ENCODE results near the gene PDC.

PDC gene

GRCh38 chr1:186443638-186444037, 17.3 kb downstream of the PDC start:
- Histone ChIP-seq H3K36me3 (ENCODE audit: control insufficient read depth, insufficient read depth, low read length) (no peaks in the 10 kb centered on the region), H2BK120ac (ENCODE audit: low read depth, low read length) (no peak overlapping the region), H3K4me1 (ENCODE audit: control insufficient read depth, low read depth, low read length) (no peaks in the 10 kb centered on the region), H3K4me2 (ENCODE audit: low read length) (no peak overlapping the region), H3K9ac (ENCODE audit: low read length) (no peak overlapping the region), H2AK5ac (ENCODE audit: low read length) (no peak overlapping the region), H3K79me1 (ENCODE audit: low read length) (no peaks in the 10 kb centered on the region), H3K23ac (ENCODE audit: low read length) (no peak overlapping the region), H3K18ac (ENCODE audit: low read length) (no peak overlapping the region), H2BK5ac (ENCODE audit: low read length) (no peak overlapping the region), H3K79me2 (ENCODE audit: control insufficient read depth, insufficient read depth, low read length) (no peaks in the 10 kb centered on the region), H3K27ac (ENCODE audit: low read depth, low read length) (no peak overlapping the region), H3K4me3 (ENCODE audit: low read length) (no peak overlapping the region), H2BK15ac (replicated peaks; ENCODE audit: low read depth) (no peak overlapping the region), H3K56ac (ENCODE audit: low read length) (no peak overlapping the region), H4K5ac (ENCODE audit: low read length) (no peak overlapping the region), H3K4ac (ENCODE audit: low read depth, low read length) (no peak overlapping the region), H4K8ac (ENCODE audit: low read depth, low read length) (no peak overlapping the region), H3K27me3 (ENCODE audit: insufficient read depth, low read length, poor library complexity) (no peaks in the 10 kb centered on the region)
- WGBS (ENCODE audit: extremely low coverage, insufficient coverage, low lambda C conversion rate), result no CpG with 5 or more reads among the region's 2 CpGs
- no peak for DNase-seq

- H3K4ac ChIP-seq (ENCODE audit: low read depth, low read length), result no peak overlapping the region
- H3K4me2 ChIP-seq (ENCODE audit: low read length), result no peak overlapping the region
- H3K36me3 ChIP-seq (ENCODE audit: control insufficient read depth, insufficient read depth, low read length), result no peaks in the 10 kb centered on the region
- DNase-seq, result no peak
- H2BK5ac ChIP-seq (ENCODE audit: low read length), result no peak overlapping the region
- no peak overlapping the region for H4K5ac ChIP-seq (ENCODE audit: low read length)
- H3K79me2 ChIP-seq (ENCODE audit: control insufficient read depth, insufficient read depth, low read length), result no peaks in the 10 kb centered on the region
- H2BK15ac ChIP-seq (replicated peaks; ENCODE audit: low read depth), result no peak overlapping the region
- no peak overlapping the region for H3K18ac ChIP-seq (ENCODE audit: low read length)
- no peak overlapping the region for H2AK5ac ChIP-seq (ENCODE audit: low read length)
- no peaks in the 10 kb centered on the region for H3K79me1 ChIP-seq (ENCODE audit: low read length)
- no peak overlapping the region for H3K23ac ChIP-seq (ENCODE audit: low read length)
- no peak overlapping the region for H2BK120ac ChIP-seq (ENCODE audit: low read depth, low read length)
- H3K4me3 ChIP-seq (ENCODE audit: low read length), result no peak overlapping the region
- H3K4me1 ChIP-seq (ENCODE audit: control insufficient read depth, low read depth, low read length), result no peaks in the 10 kb centered on the region
- no peak overlapping the region for H3K9ac ChIP-seq (ENCODE audit: low read length)
- no peak overlapping the region for H4K8ac ChIP-seq (ENCODE audit: low read depth, low read length)
- WGBS (ENCODE audit: extremely low coverage, insufficient coverage, low lambda C conversion rate), result no CpG with 5 or more reads among the region's 1 CpG
- H3K27ac ChIP-seq (ENCODE audit: low read depth, low read length), result no peak overlapping the region
- H3K56ac ChIP-seq (ENCODE audit: low read length), result no peak overlapping the region
- no peaks in the 10 kb centered on the region for H3K27me3 ChIP-seq (ENCODE audit: insufficient read depth, low read length, poor library complexity)
Measured at GRCh38 chr1:186442651-186443375, 18.1 kb downstream of the PDC start.

DNA sequence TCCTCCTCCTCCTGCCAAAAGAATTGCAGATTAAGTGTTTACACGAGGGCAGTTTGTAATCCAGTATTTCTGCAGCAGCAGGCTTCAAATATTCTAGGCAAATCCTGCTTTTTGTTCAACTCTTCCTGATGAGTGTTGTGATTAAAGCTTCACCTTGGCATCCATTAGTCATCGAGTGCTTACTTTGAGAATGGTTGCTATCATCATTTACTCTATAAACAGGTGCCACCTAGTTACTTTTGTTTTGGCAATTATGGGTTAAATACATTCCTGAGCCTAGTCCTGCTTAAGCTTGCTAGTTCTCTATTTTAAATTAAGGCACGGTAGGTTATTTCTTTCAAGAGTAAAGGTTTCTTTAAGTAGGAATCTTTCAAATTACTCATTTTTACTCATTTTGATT, 20.3 kb downstream of the PDC start:
- no peaks in the 10 kb centered on the region for H3K27me3 ChIP-seq (ENCODE audit: insufficient read depth, low read length, poor library complexity)
- DNase-seq, result peak; percentile 20
- no peak overlapping the region for H3K18ac ChIP-seq (ENCODE audit: low read length)
- H3K9ac ChIP-seq (ENCODE audit: low read length), result no peak overlapping the region
- H4K8ac ChIP-seq (ENCODE audit: low read depth, low read length), result no peak overlapping the region
- no peak overlapping the region for H4K5ac ChIP-seq (ENCODE audit: low read length)
- no peaks in the 10 kb centered on the region for H3K4me1 ChIP-seq (ENCODE audit: control insufficient read depth, low read depth, low read length)
- H3K4me2 ChIP-seq (ENCODE audit: low read length), result no peak overlapping the region
- no peak overlapping the region for H3K4me3 ChIP-seq (ENCODE audit: low read length)
- no peak overlapping the region for H2BK15ac ChIP-seq (replicated peaks; ENCODE audit: low read depth)
- H2BK120ac ChIP-seq (ENCODE audit: low read depth, low read length), result no peak overlapping the region
- WGBS (ENCODE audit: extremely low coverage, insufficient coverage, low lambda C conversion rate), result no CpG with 5 or more reads among the region's 3 CpGs
- no peaks in the 10 kb centered on the region for H3K79me2 ChIP-seq (ENCODE audit: control insufficient read depth, insufficient read depth, low read length)
- no peak overlapping the region for H3K56ac ChIP-seq (ENCODE audit: low read length)
- H2AK5ac ChIP-seq (ENCODE audit: low read length), result no peak overlapping the region
- H3K23ac ChIP-seq (ENCODE audit: low read length), result no peak overlapping the region
- no peaks in the 10 kb centered on the region for H3K79me1 ChIP-seq (ENCODE audit: low read length)
- no peaks in the 10 kb centered on the region for H3K36me3 ChIP-seq (ENCODE audit: control insufficient read depth, insufficient read depth, low read length)
- no peak overlapping the region for H3K4ac ChIP-seq (ENCODE audit: low read depth, low read length)
- no peak overlapping the region for H2BK5ac ChIP-seq (ENCODE audit: low read length)
- no peak overlapping the region for H3K27ac ChIP-seq (ENCODE audit: low read depth, low read length)

- Histone ChIP-seq H3K4me3 (ENCODE audit: low read length) (no peak overlapping the region), H2AK5ac (ENCODE audit: low read length) (no peak overlapping the region), H3K79me2 (ENCODE audit: control insufficient read depth, insufficient read depth, low read length) (no peaks in the 10 kb centered on the region), H3K23ac (ENCODE audit: low read length) (no peak overlapping the region), H3K4ac (ENCODE audit: low read depth, low read length) (no peak overlapping the region), H4K5ac (ENCODE audit: low read length) (no peak overlapping the region), H3K9ac (ENCODE audit: low read length) (no peak overlapping the region), H3K36me3 (ENCODE audit: control insufficient read depth, insufficient read depth, low read length) (no peaks in the 10 kb centered on the region), H3K4me1 (ENCODE audit: control insufficient read depth, low read depth, low read length) (no peaks in the 10 kb centered on the region), H3K27ac (ENCODE audit: low read depth, low read length) (no peak overlapping the region), H3K56ac (ENCODE audit: low read length) (no peak overlapping the region), H2BK120ac (ENCODE audit: low read depth, low read length) (no peak overlapping the region), H2BK15ac (replicated peaks; ENCODE audit: low read depth) (no peak overlapping the region), H3K18ac (ENCODE audit: low read length) (no peak overlapping the region), H3K27me3 (ENCODE audit: insufficient read depth, low read length, poor library complexity) (no peaks in the 10 kb centered on the region), H2BK5ac (ENCODE audit: low read length) (no peak overlapping the region), H4K8ac (ENCODE audit: low read depth, low read length) (no peak overlapping the region), H3K4me2 (ENCODE audit: low read length) (no peak overlapping the region), H3K79me1 (ENCODE audit: low read length) (no peaks in the 10 kb centered on the region)
- DNase-seq, result no peak
- WGBS (ENCODE audit: extremely low coverage, insufficient coverage, low lambda C conversion rate), result 100% methylated on average over 1 of the region's 5 CpGs
Measured at GRCh38 chr1:186438567-186438966, 22.3 kb downstream of the PDC start.

DNA sequence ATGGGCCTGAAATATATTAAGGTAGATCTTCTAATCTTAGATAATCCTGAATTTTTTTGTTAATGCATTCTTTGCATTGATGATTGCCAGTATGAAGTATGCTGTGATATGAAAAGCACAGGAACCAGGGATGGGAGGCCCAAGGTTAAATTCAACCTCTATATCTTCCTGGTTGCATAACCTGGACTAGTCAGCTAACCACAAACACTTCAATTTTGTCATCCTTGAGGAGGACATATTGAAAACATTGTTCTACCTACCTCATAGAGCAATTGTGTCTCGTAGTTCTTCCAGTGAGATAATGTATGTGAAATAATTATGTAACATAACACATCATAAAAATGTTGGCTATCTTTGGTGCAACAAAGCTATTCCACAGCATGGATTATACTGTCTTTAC, 25.6 kb downstream of the PDC start:
- Histone ChIP-seq H3K79me1 (ENCODE audit: low read length) (no peaks in the 10 kb centered on the region), H3K18ac (ENCODE audit: low read length) (no peak overlapping the region), H4K5ac (ENCODE audit: low read length) (no peak overlapping the region), H3K79me2 (ENCODE audit: control insufficient read depth, insufficient read depth, low read length) (no peaks in the 10 kb centered on the region), H2BK5ac (ENCODE audit: low read length) (no peak overlapping the region), H3K4me1 (ENCODE audit: control insufficient read depth, low read depth, low read length) (no peaks in the 10 kb centered on the region), H3K23ac (ENCODE audit: low read length) (no peak overlapping the region), H3K27me3 (ENCODE audit: insufficient read depth, low read length, poor library complexity) (no peaks in the 10 kb centered on the region), H3K4me2 (ENCODE audit: low read length) (no peak overlapping the region), H2BK15ac (replicated peaks; ENCODE audit: low read depth) (no peak overlapping the region), H2AK5ac (ENCODE audit: low read length) (no peak overlapping the region), H4K8ac (ENCODE audit: low read depth, low read length) (no peak overlapping the region), H2BK120ac (ENCODE audit: low read depth, low read length) (no peak overlapping the region), H3K36me3 (ENCODE audit: control insufficient read depth, insufficient read depth, low read length) (no peaks in the 10 kb centered on the region), H3K4ac (ENCODE audit: low read depth, low read length) (no peak overlapping the region), H3K4me3 (ENCODE audit: low read length) (no peak overlapping the region), H3K27ac (ENCODE audit: low read depth, low read length) (no peak overlapping the region), H3K9ac (ENCODE audit: low read length) (no peak overlapping the region), H3K56ac (ENCODE audit: low read length) (no peak overlapping the region)
- WGBS (ENCODE audit: extremely low coverage, insufficient coverage, low lambda C conversion rate), result no CpG with 5 or more reads among the region's 1 CpG
- no peak for DNase-seq

GRCh38 chr1:186429017-186429416, 31.9 kb downstream of the PDC start:
- Histone ChIP-seq H3K4ac (ENCODE audit: low read depth, low read length) (no peak overlapping the region), H3K27ac (ENCODE audit: low read depth, low read length) (no peak overlapping the region), H3K4me1 (ENCODE audit: control insufficient read depth, low read depth, low read length) (no peaks in the 10 kb centered on the region), H4K8ac (ENCODE audit: low read depth, low read length) (no peak overlapping the region), H2BK120ac (ENCODE audit: low read depth, low read length) (no peak overlapping the region), H3K4me3 (ENCODE audit: low read length) (no peak overlapping the region), H3K56ac (ENCODE audit: low read length) (no peak overlapping the region), H3K9ac (ENCODE audit: low read length) (no peak overlapping the region), H4K5ac (ENCODE audit: low read length) (no peak overlapping the region), H2BK15ac (replicated peaks; ENCODE audit: low read depth) (no peak overlapping the region), H3K27me3 (ENCODE audit: insufficient read depth, low read length, poor library complexity) (no peaks in the 10 kb centered on the region), H2BK5ac (ENCODE audit: low read length) (no peak overlapping the region), H2AK5ac (ENCODE audit: low read length) (no peak overlapping the region), H3K18ac (ENCODE audit: low read length) (no peak overlapping the region), H3K79me1 (ENCODE audit: low read length) (no peaks in the 10 kb centered on the region), H3K4me2 (ENCODE audit: low read length) (no peak overlapping the region), H3K36me3 (ENCODE audit: control insufficient read depth, insufficient read depth, low read length) (no peaks in the 10 kb centered on the region), H3K23ac (ENCODE audit: low read length) (no peak overlapping the region), H3K79me2 (ENCODE audit: control insufficient read depth, insufficient read depth, low read length) (no peaks in the 10 kb centered on the region)
- no CpG with 5 or more reads among the region's 3 CpGs for WGBS (ENCODE audit: extremely low coverage, insufficient coverage, low lambda C conversion rate)
- DNase-seq, result no peak

All from mesendoderm (in vitro differentiated cells).